K562 (cell line): ENCODE data around the gene CDADC1.

Experiments used
- BHLHE40 ChIP-seq: IDR thresholded peaks from 2 replicates; pipeline ENCODE4 v1.6.1; 2011; ENCODE audit warnings: low read length, improper control_type of control experiment
- CC2D1A ChIP-seq: fragments of 450-650 bp; IDR thresholded peaks from 2 replicates; pipeline ENCODE4 v1.6.1; 2017; ENCODE audit warnings: mild to moderate bottlenecking
- CEBPG ChIP-seq, 3 experiments: fragments of 200-800 bp in 1 of 3; sonication (Bioruptor generic) in 1 of 3; sonication (generic) in 1 of 3; formaldehyde crosslinking in 1 of 3; IDR thresholded peaks in 2 of 3; conservative IDR thresholded peaks in 1 of 3; 2 replicates each; pipeline versions ENCODE4 v1.6.1 to v1.8.0; 2016 to 2022; ENCODE audit warnings: missing compliant biosample characterization in 2 of 3, missing genetic modification characterization in 2 of 3, mild to moderate bottlenecking in 1 of 3, missing genetic modification reagents in 1 of 3
- CREB1 ChIP-seq, 2 experiments: sonication (generic) in 1 of 2; formaldehyde crosslinking in 1 of 2; IDR thresholded peaks; 2 replicates each; pipeline versions ENCODE4 v1.6.1 to v1.8.0; 2012 to 2022; ENCODE audit warnings: inconsistent platforms in 1 of 2, mild to moderate bottlenecking in 1 of 2, missing genetic modification reagents in 1 of 2, moderate library complexity in 1 of 2
- POLR2A ChIP-seq: fragments of 450-650 bp; conservative IDR thresholded peaks from 2 replicates; pipeline ENCODE4 v1.6.1; 2016
- POLR2AphosphoS5 ChIP-seq: IDR thresholded peaks from 2 replicates; pipeline ENCODE4 v1.6.1; 2011; ENCODE audit warnings: mild to moderate bottlenecking, low read depth, low read length, moderate library complexity; ENCODE audit not compliant: control insufficient read depth, insufficient read depth
- PURB ChIP-seq: sonication (generic); formaldehyde crosslinking; IDR thresholded peaks from 2 replicates; pipeline ENCODE4 v1.9.0; 2021; ENCODE audit warnings: low read depth, mild to moderate bottlenecking, missing genetic modification reagents
- SIN3A ChIP-seq, 2 experiments: fragments of 150-350 bp in 1 of 2; IDR thresholded peaks; 2 replicates each; pipeline ENCODE4 v1.6.1; 2011 to 2016; ENCODE audit warnings: borderline replicate concordance in 2 of 2, low read depth in 2 of 2, low read length in 2 of 2, mild to moderate bottlenecking in 2 of 2, moderate library complexity in 2 of 2; ENCODE audit not compliant: control insufficient read depth in 1 of 2
- TRIM28 ChIP-seq: fragments of 450-650 bp; IDR thresholded peaks from 2 replicates; pipeline ENCODE4 v1.6.1; 2017
- ZNF232 ChIP-seq: sonication (generic); formaldehyde crosslinking; IDR thresholded peaks from 2 replicates; pipeline ENCODE4 v1.8.0; 2022; ENCODE audit warnings: mild to moderate bottlenecking, missing genetic modification reagents
- ZNF274 ChIP-seq: IDR thresholded peaks from 2 replicates; pipeline ENCODE4 v1.6.1; 2011; ENCODE audit warnings: low read depth, mild to moderate bottlenecking, low read length, moderate library complexity, borderline replicate concordance
- TF ChIP-seq, protein P1 (sequence below): fragments of 250-450 bp; sonication (Bioruptor Pico); IDR thresholded peaks from 2 replicates; pipeline ENCODE4 v1.4.0; 2020; ENCODE audit warnings: mild to moderate bottlenecking, moderate library complexity, borderline replicate concordance
- TF ChIP-seq, protein P2 (sequence below): fragments of 150-350 bp; conservative IDR thresholded peaks from 2 replicates; pipeline ENCODE4 v1.6.1; 2014; ENCODE audit warnings: low read length
- TF ChIP-seq, protein P3 (sequence below), 2 experiments: IDR thresholded peaks; 2 replicates each; pipeline ENCODE4 v1.6.1; 2011; ENCODE audit warnings: borderline replicate concordance in 1 of 2, control low read depth in 1 of 2, low read depth in 1 of 2, low read length in 1 of 2, mild to moderate bottlenecking in 1 of 2, mixed read lengths in 1 of 2, moderate library complexity in 1 of 2; ENCODE audit not compliant: insufficient read depth in 1 of 2, insufficient read length in 1 of 2, poor library complexity in 1 of 2, severe bottlenecking in 1 of 2; ENCODE audit errors: extremely low read depth in 1 of 2

DNA sequence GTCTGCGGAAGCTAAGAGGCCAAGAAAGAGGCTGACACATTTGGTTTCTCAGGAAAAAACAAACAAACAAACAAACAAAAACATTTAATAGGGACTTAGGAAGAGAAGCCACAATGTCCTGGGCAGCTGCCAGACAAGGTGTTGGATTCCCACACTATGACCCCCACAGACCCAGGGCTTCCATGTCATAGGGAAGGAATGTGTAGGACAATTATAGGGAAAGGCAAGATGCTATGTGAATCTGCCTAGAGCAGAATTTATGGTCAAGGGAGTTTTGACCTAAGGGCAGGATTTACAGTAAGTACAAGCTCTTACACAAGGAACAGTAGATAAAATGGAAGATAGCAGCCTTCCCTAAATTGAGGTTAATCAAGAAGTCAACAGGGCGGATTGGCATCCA is 9.1 kb upstream of the CDADC1 start:
- TF ChIP-seq, protein P1, sequence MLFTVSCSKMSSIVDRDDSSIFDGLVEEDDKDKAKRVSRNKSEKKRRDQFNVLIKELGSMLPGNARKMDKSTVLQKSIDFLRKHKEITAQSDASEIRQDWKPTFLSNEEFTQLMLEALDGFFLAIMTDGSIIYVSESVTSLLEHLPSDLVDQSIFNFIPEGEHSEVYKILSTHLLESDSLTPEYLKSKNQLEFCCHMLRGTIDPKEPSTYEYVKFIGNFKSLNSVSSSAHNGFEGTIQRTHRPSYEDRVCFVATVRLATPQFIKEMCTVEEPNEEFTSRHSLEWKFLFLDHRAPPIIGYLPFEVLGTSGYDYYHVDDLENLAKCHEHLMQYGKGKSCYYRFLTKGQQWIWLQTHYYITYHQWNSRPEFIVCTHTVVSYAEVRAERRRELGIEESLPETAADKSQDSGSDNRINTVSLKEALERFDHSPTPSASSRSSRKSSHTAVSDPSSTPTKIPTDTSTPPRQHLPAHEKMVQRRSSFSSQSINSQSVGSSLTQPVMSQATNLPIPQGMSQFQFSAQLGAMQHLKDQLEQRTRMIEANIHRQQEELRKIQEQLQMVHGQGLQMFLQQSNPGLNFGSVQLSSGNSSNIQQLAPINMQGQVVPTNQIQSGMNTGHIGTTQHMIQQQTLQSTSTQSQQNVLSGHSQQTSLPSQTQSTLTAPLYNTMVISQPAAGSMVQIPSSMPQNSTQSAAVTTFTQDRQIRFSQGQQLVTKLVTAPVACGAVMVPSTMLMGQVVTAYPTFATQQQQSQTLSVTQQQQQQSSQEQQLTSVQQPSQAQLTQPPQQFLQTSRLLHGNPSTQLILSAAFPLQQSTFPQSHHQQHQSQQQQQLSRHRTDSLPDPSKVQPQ: no peak
- TF ChIP-seq BHLHE40: no peak
- no peak for TF ChIP-seq CEBPG (CRISPR knock-in tag; IDR thresholded peaks at IDR 0.05)
- TF ChIP-seq CEBPG (tag; conservative IDR thresholded peaks at IDR 0.05 in 1 of 2, IDR thresholded peaks at IDR 0.05 in 1 of 2): no peak
- no peak for TF ChIP-seq CC2D1A
- TF ChIP-seq ZNF232: no peak
- TF ChIP-seq POLR2AphosphoS5: no peak
- TF ChIP-seq ZNF274: no peak
- no peak for TF ChIP-seq POLR2A
- no peak for TF ChIP-seq PURB (CRISPR knock-in tag)
- TF ChIP-seq, protein P2, sequence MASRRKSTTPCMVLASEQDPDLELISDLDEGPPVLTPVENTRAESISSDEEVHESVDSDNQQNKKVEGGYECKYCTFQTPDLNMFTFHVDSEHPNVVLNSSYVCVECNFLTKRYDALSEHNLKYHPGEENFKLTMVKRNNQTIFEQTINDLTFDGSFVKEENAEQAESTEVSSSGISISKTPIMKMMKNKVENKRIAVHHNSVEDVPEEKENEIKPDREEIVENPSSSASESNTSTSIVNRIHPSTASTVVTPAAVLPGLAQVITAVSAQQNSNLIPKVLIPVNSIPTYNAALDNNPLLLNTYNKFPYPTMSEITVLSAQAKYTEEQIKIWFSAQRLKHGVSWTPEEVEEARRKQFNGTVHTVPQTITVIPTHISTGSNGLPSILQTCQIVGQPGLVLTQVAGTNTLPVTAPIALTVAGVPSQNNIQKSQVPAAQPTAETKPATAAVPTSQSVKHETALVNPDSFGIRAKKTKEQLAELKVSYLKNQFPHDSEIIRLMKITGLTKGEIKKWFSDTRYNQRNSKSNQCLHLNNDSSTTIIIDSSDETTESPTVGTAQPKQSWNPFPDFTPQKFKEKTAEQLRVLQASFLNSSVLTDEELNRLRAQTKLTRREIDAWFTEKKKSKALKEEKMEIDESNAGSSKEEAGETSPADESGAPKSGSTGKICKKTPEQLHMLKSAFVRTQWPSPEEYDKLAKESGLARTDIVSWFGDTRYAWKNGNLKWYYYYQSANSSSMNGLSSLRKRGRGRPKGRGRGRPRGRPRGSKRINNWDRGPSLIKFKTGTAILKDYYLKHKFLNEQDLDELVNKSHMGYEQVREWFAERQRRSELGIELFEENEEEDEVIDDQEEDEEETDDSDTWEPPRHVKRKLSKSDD: no peak
- TF ChIP-seq SIN3A (IDR thresholded peaks at IDR 0.05; ENCODE audit: borderline replicate concordance in 2 of 2, control insufficient read depth in 1 of 2, low read depth in 2 of 2, low read length in 2 of 2): no peak
- TF ChIP-seq CREB1 (IDR thresholded peaks at IDR 0.05): no peak
- no peak for TF ChIP-seq CREB1 (CRISPR knock-in tag; IDR thresholded peaks at IDR 0.05)
- no peak for TF ChIP-seq TRIM28
- TF ChIP-seq, protein P3, sequence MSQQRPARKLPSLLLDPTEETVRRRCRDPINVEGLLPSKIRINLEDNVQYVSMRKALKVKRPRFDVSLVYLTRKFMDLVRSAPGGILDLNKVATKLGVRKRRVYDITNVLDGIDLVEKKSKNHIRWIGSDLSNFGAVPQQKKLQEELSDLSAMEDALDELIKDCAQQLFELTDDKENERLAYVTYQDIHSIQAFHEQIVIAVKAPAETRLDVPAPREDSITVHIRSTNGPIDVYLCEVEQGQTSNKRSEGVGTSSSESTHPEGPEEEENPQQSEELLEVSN (IDR thresholded peaks at IDR 0.05; ENCODE audit: borderline replicate concordance in 1 of 2, extremely low read depth in 1 of 2, insufficient read depth in 1 of 2, insufficient read length in 1 of 2, low read depth in 1 of 2, low read length in 1 of 2, poor library complexity in 1 of 2, severe bottlenecking in 1 of 2): no peak
